Hepatic stellate cell (primary cell): Measurements from ENCODE around the gene HPD.
"Not testable (repeated sequence)": the region's sequence is repeated elsewhere in the genome, so short reads cannot be mapped to it uniquely, and the experiment has no call there.

Experiments
- DNase-seq: peaks from one replicate; pipeline ENCODE4 v3.0.0; 2011; ENCODE audit warnings: low spot score

Gene HPD

GRCh38 chr12:121861636-121862254, 3.1 kb upstream of the HPD start:
- no peak for DNase-seq

GRCh38 chr12:121860699-121861098, 2.0 kb upstream of the HPD start:
- DNase-seq, result not testable (repeated sequence)

GRCh38 chr12:121860257-121860656, 1.6 kb upstream of the HPD start:
- DNase-seq, result no peak

GRCh38 chr12:121858318-121858661, 369 bp downstream of the HPD start:
- DNase-seq, result no peak

GRCh38 chr12:121857322-121858246, 1.1 kb downstream of the HPD start:
- DNase-seq, result no peak

GRCh38 chr12:121852392-121852791, 6.3 kb downstream of the HPD start:
- not testable (repeated sequence) for DNase-seq

- DNase-seq, result no peak
Observed at GRCh38 chr12:121849665-121850064, 9.0 kb downstream of the HPD start.

- DNase-seq, result no peak
Observed at GRCh38 chr12:121849211-121849610, 9.4 kb downstream of the HPD start.

GRCh38 chr12:121845701-121846100, 13.0 kb downstream of the HPD start:
- no peak for DNase-seq

- no peak for DNase-seq
Observed at GRCh38 chr12:121843236-121843982, 15.2 kb downstream of the HPD start.

- no peak for DNase-seq
Observed at GRCh38 chr12:121839993-121840761, 18.5 kb downstream of the HPD start.

GRCh38 chr12:121839106-121839992, 19.3 kb downstream of the HPD start:
- peak; percentile 99 for DNase-seq

- no peak for DNase-seq
Observed at GRCh38 chr12:121838126-121838525, 20.5 kb downstream of the HPD start.

- no peak for DNase-seq
Observed at GRCh38 chr12:121837680-121838079, 21.0 kb downstream of the HPD start.

- DNase-seq, result no peak
Observed at GRCh38 chr12:121831571-121832245, 27.0 kb downstream of the HPD start.

GRCh38 chr12:121830588-121831265, 27.9 kb downstream of the HPD start:
- DNase-seq, result no peak

GRCh38 chr12:121830134-121830533, 28.5 kb downstream of the HPD start:
- DNase-seq, result no peak

GRCh38 chr12:121829250-121829918, 29.3 kb downstream of the HPD start:
- no peak for DNase-seq

GRCh38 chr12:121828826-121829225, 29.8 kb downstream of the HPD start:
- no peak for DNase-seq
